Lung (tissue), 12 donors: ENCODE data around the gene PHACTR3. TPM values are rescaled to one million over a fixed set of nuclear protein-coding genes. Genes with fewer than 3 reads are reported as not detected.
A peak's percentile ranks its signal among the peaks of the same experiment; 100 is the strongest.

Source experiments
- ATAC-seq: fragments of 200-7000 bp; cut with Tn5 transposase; one replicate; pipeline ENCODE4 v1.9.1; 2020; ENCODE audit warnings: moderate number of reproducible peaks; ENCODE audit not compliant: insufficient read depth, low FRiP score
- DNase-seq, 3 donors: peaks; one replicate each; pipeline ENCODE4 v3.0.0-alpha.2; 2013 to 2017
- H3K27ac ChIP-seq, 2 donors: one replicate each; pipeline ENCODE4 v1.5.1; 2013; ENCODE audit warnings: mild to moderate bottlenecking in 2 of 2, moderate library complexity in 2 of 2, control low read depth in 1 of 2, inconsistent platforms in 1 of 2, low read depth in 1 of 2, low read length in 1 of 2
- H3K27me3 ChIP-seq, 3 donors: one replicate each; pipeline ENCODE4 v1.5.1; 2013; ENCODE audit warnings: low read length in 2 of 3; ENCODE audit not compliant: control insufficient read depth in 3 of 3, insufficient read depth in 3 of 3
- H3K36me3 ChIP-seq, 4 donors: one replicate each; pipeline ENCODE4 v1.5.1; 2013; ENCODE audit warnings: low read length in 4 of 4, mild to moderate bottlenecking in 1 of 4, moderate library complexity in 1 of 4; ENCODE audit not compliant: control insufficient read depth in 4 of 4, insufficient read depth in 4 of 4
- H3K4me1 ChIP-seq, 5 donors: one replicate each; pipeline ENCODE4 v1.5.1; 2013; ENCODE audit warnings: low read length in 5 of 5, mild to moderate bottlenecking in 2 of 5, moderate library complexity in 1 of 5; ENCODE audit not compliant: control insufficient read depth in 5 of 5, insufficient read depth in 5 of 5
- H3K4me3 ChIP-seq: one replicate; pipeline ENCODE4 v1.5.1; 2013; ENCODE audit warnings: mild to moderate bottlenecking, control low read depth, moderate library complexity
- H3K9ac ChIP-seq, 2 donors: one replicate each; pipeline ENCODE4 v1.5.1; 2013; ENCODE audit warnings: low read length in 2 of 2, control low read depth in 1 of 2; ENCODE audit not compliant: insufficient read depth in 1 of 2
- H3K9me3 ChIP-seq, 4 donors: one replicate each; pipeline ENCODE4 v1.5.1; 2013; ENCODE audit warnings: low read length in 3 of 4, mild to moderate bottlenecking in 1 of 4, moderate library complexity in 1 of 4; ENCODE audit not compliant: control insufficient read depth in 4 of 4, insufficient read depth in 3 of 4
- CTCF ChIP-seq: IDR thresholded peaks from 2 replicates; pipeline ENCODE4 v1.5.1; 2012; ENCODE audit warnings: mild to moderate bottlenecking; ENCODE audit errors: control extremely low read depth, extremely low read depth
- WGBS, 2 donors: extraction: QIAGEN DNeasy Blood & Tissue Kit; methylation state at CpG; one replicate each; pipeline ENCODE4 v1.1.7; 2013; 5-methylcytosine and 5-hydroxymethylcytosine counted together
- polyA plus RNA-seq, 2 donors: library from polyadenylated mRNA; stranded (reverse); fragments of 200-250 nt; gene quantifications; one replicate each; pipeline ENCODE4 v1.2.1, GENCODE V29; 2013
- total RNA-seq, 2 donors: library from RNA; depleted of rRNA in 1 of 2; stranded (reverse); fragments of >200 nt in 1 of 2; gene quantifications; one replicate each; pipeline ENCODE4 v1.2.1, GENCODE V29; 2014 to 2021
- donor health status: control.
- donor health status: control.
- donor health status: Bipolar disorder and iron deficiency.
- donor health status: healthy.
- donor health status: DM: yes; HTN: yes; CAD: no.

PHACTR3 gene
- total and polyA plus RNA-seq, 4 donors, result 3.8 to 12.0 (median 5.9) TPM

GRCh38 chr20:59720013-59720412 lies 115.7 kb downstream of the PHACTR3 start:
- WGBS, 2 donors, result 85 to 93% methylated on average over 10 of the region's 10 CpGs
- DNase-seq (no peak), ATAC-seq (no peak)
- H3K36me3 ChIP-seq, result no peaks in the 10 kb centered on the region
- no peak overlapping the region for H3K27ac ChIP-seq
- peaks cover 0 to 21% (median 3%) of the 10 kb centered on the region in 3 donors for H3K27me3 ChIP-seq
- H3K9me3 ChIP-seq, result peaks cover 0 to 7% (median 0%) of the 10 kb centered on the region in 4 donors
- no peak for TF ChIP-seq CTCF
- H3K9ac ChIP-seq, result no peak overlapping the region
- peaks cover 0 to 6% (median 0%) of the 10 kb centered on the region in 5 donors for H3K4me1 ChIP-seq
- no peak overlapping the region for H3K4me3 ChIP-seq

- H3K27ac ChIP-seq, result no peak overlapping the region
- WGBS, 2 donors, result 90 to 92% methylated on average over 7 of the region's 7 CpGs
- no peaks in the 10 kb centered on the region for H3K36me3 ChIP-seq
- H3K4me3 ChIP-seq, result no peak overlapping the region
- peaks cover 0 to 18% (median 3%) of the 10 kb centered on the region in 3 donors for H3K27me3 ChIP-seq
- ATAC-seq (no peak), DNase-seq (no peak)
- H3K9me3 ChIP-seq, result peaks cover 0 to 7% (median 0%) of the 10 kb centered on the region in 4 donors
- H3K9ac ChIP-seq, result no peak overlapping the region
- H3K4me1 ChIP-seq, result peaks cover 0 to 4% (median 0%) of the 10 kb centered on the region in 5 donors
- no peak for TF ChIP-seq CTCF
Observed at GRCh38 chr20:59721386-59721785, 117.0 kb downstream of the PHACTR3 start.

GRCh38 chr20:59723108-59723500 lies 118.8 kb downstream of the PHACTR3 start:
- WGBS, 2 donors, result 25 to 41% methylated on average over 5 of the region's 5 CpGs
- ATAC-seq, result peak; percentile 61

More at GRCh38 chr20:59723108-59723500, 118.8 kb downstream of the PHACTR3 start:
- TF ChIP-seq CTCF, result no peak
- peaks cover 0 to 6% (median 0%) of the 10 kb centered on the region in 4 donors for H3K9me3 ChIP-seq
- no peaks in the 10 kb centered on the region for H3K36me3 ChIP-seq
- no peak overlapping the region for H3K9ac ChIP-seq
- peaks cover 0 to 4% (median 0%) of the 10 kb centered on the region in 5 donors for H3K4me1 ChIP-seq
- no peak for DNase-seq
- peaks cover 0 to 10% (median 2%) of the 10 kb centered on the region in 3 donors for H3K27me3 ChIP-seq
- H3K4me3 ChIP-seq, result no peak overlapping the region
- H3K27ac ChIP-seq, result no peak overlapping the region
